Hypothalamus (tissue), 51 donors: Measurements from ENCODE around the gene TBC1D5.

Experiments used
- DNase-seq, 51 donors: peaks; one replicate each; lab custom pipeline; 2025; lab: John Stamatoyannopoulos, UW

Gene TBC1D5

GRCh38 chr3:17259685-17260084, 482.7 kb downstream of the TBC1D5 start:
- DNase-seq, result no peak

- DNase-seq, result peak in 3 of 51 donors; percentile 5 to 21 (median 12)
Observed at GRCh38 chr3:17258823-17259436, 483.5 kb downstream of the TBC1D5 start.

- DNase-seq, result no peak
Observed at GRCh38 chr3:17257269-17257668, 485.2 kb downstream of the TBC1D5 start.

- no peak for DNase-seq
Observed at GRCh38 chr3:17243621-17244020, 498.8 kb downstream of the TBC1D5 start.

GRCh38 chr3:17239417-17239816, 503.0 kb downstream of the TBC1D5 start:
- DNase-seq, result no peak

DNA sequence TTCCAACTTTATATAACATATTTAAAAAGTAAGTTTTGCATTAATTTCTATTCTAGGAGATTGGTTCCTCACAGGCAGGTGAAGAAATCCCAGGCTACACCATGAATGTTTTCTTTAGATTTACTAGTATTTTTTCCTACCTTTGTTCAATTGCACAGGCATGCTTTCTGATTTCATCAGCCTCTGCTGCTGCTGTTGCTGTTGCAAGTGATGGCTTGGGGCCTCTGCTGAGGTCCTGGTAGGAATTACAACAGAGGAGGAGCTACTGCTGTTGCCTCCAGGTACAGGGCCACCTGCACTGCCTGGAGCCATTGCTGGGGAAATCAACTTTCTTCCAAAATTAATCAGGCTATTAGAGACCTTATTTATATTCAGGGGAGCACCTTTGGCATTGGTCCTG, 504.4 kb downstream of the TBC1D5 start:
- no peak for DNase-seq

GRCh38 chr3:17235310-17235709, 507.1 kb downstream of the TBC1D5 start:
- DNase-seq, result no peak

DNA sequence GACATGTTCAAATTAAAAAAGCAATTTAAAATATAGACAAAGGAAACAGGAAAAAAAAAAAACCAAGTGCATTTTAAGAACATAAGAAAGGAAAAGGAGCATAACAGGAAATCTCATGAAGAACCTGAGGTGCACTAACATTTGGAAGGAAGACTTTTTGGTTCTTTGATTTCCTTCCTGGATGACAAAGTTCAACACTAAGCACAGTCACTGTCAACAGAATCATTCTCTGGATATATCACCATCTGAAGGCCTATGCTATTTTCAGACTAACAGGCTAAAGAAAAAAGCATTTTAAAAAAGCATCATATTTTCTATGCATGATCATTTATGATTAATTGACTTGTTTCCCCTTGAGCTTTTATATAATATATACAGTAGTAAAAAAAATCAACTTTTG, 508.0 kb downstream of the TBC1D5 start:
- DNase-seq, result no peak

DNA sequence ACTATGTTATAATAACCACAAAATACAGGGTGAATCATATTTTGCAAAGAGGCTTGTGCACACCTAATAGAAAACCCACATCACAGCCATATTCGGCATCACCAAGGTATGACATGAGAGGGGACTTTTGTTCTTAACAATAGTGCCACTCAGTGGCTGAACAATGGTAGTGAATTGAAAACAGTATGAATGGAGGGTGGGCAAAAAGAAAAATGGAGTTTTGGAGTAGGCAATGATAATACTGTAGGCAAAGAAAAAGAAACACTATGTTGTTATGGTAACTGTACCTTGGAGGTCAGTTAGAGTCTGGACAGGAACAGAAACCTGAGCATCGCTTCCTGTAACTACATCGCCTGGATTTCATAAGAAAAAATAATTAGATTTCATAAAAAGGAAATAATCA, 509.0 kb downstream of the TBC1D5 start:
- DNase-seq, result peak in 6 of 51 donors; percentile 6 to 60 (median 12)

DNA sequence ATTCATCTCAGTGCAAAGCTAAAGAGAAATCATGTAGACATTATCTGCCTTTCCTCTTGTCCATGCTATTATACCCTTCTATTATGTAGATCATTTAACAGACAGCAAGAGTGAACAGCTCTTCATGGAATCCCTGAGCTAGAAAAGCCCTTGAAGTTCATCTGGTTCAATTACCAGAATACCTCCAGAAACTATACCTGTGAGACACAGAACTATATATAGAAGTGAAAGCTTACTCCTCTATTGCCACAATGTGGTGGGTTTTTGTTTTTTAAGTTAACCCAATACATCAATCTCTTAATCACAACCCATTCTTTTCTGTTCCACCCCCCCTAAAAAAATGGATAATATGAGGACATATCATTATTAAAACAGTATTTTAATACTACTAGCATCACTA, 510.0 kb downstream of the TBC1D5 start:
- DNase-seq, result no peak

GRCh38 chr3:17231537-17232261, 510.7 kb downstream of the TBC1D5 start:
- DNase-seq, result no peak

GRCh38 chr3:17227472-17227871, 515.0 kb downstream of the TBC1D5 start:
- DNase-seq, result no peak

GRCh38 chr3:17221529-17221928, 520.9 kb downstream of the TBC1D5 start:
- no peak for DNase-seq

GRCh38 chr3:17219593-17219992, 522.8 kb downstream of the TBC1D5 start:
- DNase-seq, result no peak

- no peak for DNase-seq
Observed at GRCh38 chr3:17218587-17218986, 523.8 kb downstream of the TBC1D5 start.

- no peak for DNase-seq
Observed at GRCh38 chr3:17217588-17217987, 524.8 kb downstream of the TBC1D5 start.

- DNase-seq, result no peak
Observed at GRCh38 chr3:17213102-17213501, 529.3 kb downstream of the TBC1D5 start.

DNA sequence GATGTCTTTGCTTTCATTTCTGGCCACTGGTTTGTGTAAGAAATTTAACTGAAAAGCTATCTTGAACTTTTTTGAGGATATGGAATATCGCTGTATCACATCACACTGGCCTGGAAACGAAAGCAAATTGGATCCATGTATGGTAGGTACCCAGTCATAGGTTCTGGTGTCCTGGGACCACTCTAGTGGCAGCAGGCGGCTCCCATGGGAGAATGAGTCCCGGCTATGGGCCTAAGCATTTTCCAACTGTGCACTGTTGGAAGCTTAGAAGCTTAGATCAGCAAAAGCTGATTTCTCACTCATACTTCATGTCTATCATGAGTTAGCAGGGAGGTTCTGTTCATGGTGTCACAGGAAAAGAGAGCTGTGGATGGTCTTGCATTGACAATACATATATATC, 534.5 kb downstream of the TBC1D5 start:
- no peak for DNase-seq

- DNase-seq, result no peak
Observed at GRCh38 chr3:17207019-17207418, 535.4 kb downstream of the TBC1D5 start.

DNA sequence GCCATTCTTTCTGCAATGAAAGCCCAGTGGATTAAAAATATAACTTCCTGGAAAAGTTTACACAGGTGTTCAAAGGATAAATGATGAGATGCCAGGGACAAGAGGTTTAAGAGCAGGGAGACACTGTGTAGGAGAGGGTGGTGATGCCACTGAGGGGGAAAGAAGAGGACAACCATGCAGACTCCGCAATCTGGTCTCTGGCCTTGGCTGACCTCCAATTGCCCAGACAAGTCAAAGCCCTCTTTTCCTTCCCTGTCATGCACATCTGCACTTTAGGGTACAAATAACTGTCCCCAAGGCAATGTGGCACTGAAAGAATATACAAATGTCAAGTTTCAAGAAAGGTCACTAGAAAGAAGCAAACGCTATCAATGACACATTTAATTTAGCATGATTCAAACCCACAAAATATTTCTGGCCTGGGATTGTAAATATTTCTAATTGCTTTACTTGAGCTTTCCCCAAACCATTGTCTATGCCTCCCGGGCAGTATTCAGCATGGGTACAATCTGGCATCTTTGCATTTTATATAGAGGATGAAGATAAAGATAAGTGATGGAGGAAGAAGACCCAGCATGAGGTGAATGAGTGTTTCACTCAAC, 538.3 kb downstream of the TBC1D5 start:
- DNase-seq, result peak in 2 of 51 donors; percentile 0 to 3

DNA sequence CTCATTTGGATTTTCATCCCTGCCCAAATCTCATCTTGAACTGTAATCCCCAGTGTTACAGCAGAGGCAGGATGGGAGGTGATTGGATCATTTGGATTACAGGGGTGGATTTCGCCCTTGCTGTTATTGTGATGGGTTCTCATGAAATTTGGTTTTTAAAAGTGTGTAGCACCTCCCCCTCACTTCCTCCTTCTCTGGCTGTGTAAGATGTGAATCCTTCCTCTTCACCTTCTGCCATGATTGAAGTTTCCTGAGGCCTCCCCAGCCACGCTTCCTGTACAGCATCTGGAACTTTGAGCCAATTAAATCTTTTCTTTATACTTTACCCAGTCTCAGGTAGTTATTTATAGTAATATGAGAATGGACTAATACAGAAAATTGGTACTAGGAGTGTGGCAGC, 540.9 kb downstream of the TBC1D5 start:
- DNase-seq, result no peak
